Nucleus accumbens (tissue), 56 donors: Measurements from ENCODE around the gene LPAR1.

Source experiments
- DNase-seq, 56 donors: peaks; one replicate each; lab custom pipeline; 2025; lab: John Stamatoyannopoulos, UW

LPAR1 gene

DNA sequence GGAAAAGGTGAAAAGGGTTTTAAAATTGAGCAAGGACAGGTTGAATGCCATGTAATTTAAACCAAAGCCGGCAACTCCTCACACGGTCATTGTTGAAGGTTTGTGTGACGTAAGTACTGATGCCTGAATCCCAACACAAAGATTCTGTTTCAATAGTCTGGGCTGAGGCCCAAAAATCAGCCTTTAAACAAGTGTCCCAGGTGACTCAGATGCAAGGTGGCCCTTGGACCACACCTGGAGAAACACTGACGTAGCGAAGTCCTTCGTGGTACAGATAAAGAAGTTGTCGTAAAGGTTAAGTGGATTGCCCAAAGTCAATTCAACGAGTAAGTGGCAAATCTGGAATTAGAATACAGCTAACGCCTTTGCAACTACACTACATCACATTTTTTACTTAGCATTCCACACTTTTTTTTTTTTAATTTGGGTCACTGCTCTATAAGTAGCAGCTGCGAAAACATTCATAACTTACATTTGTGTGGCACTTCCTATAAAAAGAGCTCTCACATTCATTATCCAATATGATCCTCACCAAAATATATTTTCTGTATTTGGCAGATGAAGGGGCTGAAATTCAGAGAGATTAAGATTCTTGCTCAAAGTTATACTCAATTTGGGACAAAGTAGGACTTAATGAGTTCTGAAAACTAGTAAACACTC, 111.3 kb downstream of the LPAR1 start:
- DNase-seq, result no peak

DNA sequence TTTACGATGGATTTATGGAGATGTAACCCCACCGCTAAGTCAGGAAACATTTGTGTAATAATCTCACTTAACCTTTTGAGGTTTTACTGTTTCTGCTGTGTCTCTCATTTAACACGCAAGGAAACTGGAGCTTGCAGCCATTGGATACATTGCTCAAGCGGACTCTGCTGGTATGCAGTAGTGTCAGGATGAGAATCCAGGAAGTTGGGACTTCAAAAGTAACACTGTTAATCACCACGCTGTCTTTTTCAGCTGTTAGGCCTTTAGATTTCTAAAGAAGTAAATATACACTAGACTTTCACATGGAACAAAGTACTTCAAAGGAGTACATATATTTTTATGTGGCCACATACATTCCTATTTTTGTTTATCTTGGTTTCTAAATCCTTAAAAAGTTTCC, 114.7 kb downstream of the LPAR1 start:
- no peak for DNase-seq

DNA sequence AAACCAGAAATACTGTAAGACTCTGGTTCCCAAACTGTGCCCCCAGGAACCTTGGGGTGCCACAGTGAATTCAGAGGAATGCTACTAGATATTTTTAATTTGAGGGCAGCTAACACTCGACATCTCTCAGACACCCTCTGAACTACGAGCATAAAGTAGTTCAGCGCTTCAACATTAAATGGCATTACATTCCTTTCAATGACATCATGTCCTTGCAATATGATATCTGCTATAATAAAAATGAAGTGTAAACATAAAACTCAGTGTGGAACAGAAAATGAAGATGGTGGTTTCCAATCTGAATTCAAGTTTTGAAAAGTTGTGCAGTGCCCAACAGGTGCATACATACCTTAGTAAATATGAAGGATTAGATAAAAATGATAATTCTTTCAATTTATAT, 116.1 kb downstream of the LPAR1 start:
- no peak for DNase-seq

DNA sequence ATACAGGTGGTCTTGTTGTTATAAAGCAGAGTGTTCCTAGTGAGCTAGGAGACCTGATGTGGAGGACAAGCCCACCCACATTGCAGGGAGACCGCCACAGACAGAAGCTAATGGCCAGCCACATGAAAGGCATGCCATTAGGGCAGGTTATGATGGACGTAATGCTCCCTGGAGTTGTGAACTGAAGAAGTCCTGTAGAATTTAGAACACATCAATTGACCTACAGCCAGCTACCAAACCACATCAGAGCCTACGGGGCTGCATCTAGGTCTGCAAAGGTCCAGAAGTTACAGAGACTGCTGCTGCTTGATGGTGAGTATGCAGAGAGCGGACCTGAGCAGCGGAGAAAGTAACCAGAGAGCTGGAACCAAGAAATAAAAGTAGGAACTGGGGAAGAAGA, 116.6 kb downstream of the LPAR1 start:
- no peak for DNase-seq

DNA sequence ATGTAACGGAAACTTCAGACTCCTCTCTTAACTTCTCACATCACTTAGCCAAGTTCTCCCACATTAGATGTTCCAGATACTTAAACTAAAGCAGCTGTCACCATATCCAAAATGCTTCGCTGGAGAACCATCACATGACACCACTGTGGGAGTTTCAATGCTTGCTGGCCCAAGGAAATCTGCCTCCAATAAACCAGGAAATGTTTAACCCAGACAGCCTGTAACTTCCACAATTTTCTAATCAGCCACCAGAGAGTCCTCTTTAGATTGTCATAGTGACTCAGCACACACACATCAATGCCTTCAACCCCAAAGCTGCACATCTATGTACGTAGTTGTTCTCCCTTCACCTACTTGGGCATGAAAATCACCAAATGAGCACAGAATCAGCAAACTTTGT, 118.7 kb downstream of the LPAR1 start:
- DNase-seq, result peak in 1 of 56 donors; percentile 24

DNA sequence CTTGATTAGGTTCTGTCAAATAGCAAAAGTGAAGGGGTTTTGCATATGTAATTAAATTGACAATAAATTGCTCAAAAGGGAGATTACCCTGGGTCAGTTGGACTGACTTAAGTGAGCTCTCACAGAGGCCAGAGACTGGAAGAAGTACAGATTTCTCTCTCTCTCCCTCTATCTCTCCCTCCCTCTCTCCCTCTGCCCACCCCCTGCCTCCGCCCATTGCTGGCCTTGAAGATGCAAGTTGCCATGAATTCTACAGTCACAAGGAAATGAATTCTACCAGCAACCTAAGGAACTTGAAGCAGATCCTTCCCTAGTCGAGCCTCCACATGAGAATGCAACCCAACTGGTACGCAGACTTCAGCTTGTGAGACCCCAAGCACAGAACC, 119.2 kb downstream of the LPAR1 start:
- DNase-seq, result no peak

DNA sequence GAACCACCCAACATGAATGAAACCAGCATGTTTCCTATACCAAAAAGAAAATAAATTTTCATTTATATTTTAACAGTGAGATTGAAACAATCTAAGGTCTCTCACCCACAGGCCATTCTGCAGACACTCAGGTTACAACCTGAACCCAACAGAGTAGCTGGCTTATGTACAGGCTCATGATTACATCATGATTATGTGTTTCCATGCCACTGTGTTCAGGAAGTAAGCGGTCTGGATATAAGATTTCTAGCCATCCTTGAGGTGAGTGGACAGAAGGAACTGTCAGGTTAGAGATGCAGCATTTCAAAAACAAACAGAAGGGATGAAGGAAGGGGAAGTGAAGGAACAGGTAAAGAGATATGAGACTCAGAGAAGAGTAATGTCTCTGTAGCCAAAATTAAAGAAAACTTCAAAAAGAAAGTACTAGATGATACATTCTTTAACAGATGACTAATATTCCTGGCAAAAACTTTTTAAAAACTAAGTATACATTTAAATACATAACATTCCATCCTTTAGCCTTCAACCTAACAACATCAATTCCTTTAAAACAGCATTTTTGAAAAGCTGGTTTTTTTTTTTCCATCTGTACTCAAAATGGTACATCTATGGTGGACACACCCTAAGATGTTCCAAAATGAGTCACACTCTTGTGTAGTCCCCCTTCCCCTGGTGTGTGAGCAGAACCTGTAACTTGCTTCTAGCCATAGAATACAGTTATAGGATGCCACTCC, 119.8 kb downstream of the LPAR1 start:
- DNase-seq, result no peak

DNA sequence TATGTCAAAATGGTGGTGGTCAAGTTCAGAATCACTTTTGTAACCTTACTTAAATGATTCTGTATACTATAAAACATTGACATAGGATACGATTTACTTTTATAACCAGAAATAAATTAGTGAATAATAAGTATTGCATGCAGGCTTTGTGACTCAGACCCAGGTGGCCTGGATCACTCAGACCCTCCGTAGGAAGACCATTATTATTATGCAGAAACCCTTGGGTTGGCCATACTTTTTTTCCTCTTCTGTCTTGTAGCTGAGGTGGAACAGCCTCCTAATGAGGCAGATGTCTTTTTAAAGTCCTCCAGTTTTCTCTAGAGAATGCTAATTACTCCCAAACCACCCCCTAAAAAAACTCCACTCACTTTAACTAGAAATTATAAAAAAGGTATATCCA, 121.9 kb downstream of the LPAR1 start:
- no peak for DNase-seq

DNA sequence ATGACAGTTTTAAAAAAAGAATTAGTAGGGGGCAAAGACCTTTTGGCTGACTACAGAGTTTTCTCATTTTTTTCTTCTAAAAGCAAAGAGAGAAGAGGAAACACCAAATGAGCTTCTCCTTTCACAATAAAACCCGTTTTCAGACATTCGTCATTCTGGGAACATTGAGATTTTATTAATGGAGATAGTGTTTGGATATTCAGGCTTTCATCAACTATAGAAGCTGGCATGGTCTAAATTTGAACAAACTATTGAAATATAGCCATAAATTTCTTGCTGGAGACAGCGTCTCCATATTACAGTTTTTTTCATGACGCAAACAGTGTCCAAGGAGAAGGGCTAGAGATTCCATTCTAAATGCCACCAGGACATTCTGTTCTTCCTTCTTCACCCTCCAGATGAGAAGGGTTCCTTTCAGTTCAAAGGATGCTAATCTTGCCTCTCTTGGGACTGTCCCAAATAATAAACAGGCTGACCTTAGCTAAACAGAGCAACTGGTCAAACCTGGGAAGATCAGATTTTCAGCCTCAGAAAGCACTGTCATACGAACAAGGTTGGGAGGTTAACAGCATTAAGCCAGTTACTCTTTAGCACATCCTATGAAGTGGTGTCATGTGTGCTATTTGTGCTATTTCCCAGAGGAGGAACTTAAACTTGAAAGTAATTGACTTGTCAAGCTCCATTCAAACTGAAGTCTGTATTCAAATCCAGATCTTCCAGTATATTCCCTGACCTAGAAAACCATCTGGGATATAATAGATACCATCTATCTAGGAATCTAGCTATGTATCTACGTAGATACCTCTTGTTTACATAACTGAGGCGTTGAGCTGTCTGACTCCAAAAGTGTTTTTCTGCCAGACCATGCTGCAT, 125.6 kb downstream of the LPAR1 start:
- no peak for DNase-seq

DNA sequence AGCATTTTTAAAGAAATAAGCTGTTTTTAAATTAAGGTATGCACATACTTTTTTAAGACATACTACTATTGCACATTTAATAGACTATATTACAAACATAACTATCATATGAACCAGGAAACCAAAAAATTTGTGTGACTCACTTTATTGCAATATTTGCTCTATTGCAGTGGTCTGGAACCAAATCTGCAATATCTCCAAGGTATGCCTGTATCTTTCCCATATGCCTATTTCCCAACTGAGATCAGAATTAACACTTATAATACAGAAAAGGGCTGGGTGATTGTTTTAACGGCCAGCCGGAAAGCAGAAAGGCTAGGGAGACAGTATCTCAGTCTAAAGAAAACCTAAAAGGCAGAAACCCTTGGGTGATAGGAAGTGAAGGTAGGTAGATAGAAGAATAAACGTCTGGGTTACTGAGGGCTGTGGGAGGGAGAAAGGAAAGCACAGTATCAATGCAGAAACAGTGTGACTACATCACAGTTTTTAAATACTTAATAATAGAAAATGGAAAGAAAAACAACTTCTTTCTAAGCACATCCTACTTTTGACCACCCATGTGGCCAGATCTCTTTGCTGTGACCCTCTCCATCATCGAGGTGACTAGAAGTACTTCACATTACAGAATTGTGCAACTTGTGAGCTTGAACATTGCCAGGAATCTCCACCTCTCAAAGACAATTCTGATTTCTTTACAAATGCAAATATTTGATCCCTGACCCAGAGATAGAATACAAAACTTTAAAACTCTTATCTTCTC, 126.4 kb downstream of the LPAR1 start:
- DNase-seq, result no peak

DNA sequence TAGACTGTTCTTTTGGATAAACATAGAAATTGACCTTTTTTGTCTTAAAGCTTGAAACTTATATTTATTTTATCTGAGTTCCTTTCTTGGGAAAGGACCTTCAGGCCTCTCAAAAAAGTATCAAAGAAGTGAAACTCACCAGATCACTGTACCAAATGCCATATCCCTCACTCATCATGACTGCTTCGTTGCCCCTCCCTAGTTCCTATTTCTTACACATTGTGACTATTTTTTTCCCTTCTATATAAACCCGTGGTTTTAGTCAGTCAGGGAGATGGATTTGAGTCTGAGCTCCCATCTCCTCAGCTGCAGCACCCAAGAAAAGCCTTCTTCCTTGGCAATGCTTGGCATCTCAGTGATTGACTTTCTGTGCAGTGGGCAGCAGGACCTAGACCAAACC, 129.4 kb downstream of the LPAR1 start:
- DNase-seq, result no peak

DNA sequence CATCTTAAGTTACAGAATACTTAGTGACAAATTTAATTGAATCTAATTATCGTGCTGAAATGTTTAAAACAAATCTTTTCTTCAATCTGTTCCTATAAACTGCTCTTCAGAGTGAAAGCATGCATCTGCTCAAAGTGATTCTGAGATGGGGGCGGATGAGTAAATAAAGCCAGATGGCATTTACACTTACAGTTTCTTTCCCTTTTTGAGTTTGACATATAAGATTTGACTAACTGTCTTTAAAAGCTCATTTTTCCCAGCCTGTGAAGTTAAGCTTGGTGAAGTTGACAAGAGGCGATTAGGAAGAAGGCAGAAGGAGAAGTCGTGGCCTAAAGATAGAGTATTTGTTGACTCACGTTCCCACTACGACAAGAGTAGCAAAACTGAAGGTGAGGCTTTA, 137.4 kb downstream of the LPAR1 start:
- DNase-seq, result no peak

DNA sequence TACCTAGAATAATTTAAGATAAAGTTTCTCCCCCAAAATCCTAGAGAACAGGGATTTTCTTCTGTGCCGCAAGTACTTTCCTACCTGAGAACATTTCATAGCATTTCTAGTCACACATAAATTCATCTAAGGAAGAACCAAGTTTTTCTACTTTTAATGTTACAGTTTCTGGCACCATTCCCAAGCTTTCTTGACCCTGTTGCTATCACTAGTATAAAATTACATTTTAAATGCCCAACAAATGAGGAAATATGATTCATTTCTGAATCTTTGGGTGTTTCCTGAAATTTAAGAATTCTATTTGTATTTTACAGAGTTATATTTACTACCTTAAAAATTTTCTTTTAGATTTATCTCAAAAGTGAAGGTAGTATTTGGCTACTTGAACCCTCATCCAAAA, 137.8 kb downstream of the LPAR1 start:
- no peak for DNase-seq

DNA sequence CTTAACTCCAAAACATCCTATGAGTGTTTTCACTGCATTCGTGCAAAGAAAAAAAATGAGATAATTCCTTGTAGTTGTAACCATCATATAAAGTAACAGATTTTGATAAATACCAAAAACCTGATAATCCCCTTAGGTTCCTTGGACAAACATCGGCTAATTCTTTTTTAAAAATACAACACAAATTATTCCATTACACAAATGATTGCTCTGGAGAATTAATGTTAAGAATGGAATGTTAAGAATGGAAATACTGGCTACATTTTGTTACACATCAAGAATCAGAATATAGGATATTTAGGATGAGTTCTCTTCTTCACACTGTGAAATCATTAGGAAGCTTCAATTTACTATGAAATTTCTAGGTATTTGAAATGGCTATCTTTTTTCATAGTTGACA, 139.4 kb downstream of the LPAR1 start:
- no peak for DNase-seq

DNA sequence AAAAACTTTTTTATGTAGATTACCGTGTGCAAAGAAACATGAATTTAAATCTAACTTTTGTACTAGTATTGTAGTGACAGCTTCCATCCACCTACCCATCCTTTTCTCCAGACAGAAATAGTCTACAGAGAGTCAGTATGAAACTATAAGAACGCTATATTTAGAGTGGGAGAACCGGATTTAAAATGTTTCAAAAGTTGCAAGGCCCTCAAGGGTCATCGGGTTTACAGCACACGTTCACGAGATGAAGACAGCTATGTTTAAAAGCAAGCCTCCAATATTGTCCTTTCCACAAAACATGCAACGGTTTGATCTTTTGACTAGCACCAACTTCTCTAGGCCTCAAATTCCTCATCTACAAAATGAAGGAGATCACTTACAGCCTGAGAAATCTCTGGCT, 139.9 kb downstream of the LPAR1 start:
- no peak for DNase-seq

DNA sequence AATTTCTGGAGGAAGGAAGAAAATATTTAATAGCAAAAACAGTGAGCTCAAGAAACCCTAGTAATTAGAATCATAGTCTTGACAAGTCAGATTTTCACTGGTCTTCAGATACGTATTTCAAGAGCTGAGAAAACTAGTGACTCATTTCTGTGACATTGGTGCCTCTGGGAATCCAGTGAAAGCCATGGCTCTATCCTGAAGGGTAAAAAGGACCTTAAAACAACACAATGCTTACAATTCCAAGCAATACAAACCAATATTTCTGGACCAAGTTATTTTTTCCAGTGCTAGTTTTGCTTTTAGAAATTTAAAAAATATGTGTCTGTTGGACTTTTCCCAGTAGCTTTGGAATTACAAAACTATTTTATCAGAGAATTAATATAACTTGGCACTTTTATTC, 140.3 kb downstream of the LPAR1 start:
- no peak for DNase-seq

DNA sequence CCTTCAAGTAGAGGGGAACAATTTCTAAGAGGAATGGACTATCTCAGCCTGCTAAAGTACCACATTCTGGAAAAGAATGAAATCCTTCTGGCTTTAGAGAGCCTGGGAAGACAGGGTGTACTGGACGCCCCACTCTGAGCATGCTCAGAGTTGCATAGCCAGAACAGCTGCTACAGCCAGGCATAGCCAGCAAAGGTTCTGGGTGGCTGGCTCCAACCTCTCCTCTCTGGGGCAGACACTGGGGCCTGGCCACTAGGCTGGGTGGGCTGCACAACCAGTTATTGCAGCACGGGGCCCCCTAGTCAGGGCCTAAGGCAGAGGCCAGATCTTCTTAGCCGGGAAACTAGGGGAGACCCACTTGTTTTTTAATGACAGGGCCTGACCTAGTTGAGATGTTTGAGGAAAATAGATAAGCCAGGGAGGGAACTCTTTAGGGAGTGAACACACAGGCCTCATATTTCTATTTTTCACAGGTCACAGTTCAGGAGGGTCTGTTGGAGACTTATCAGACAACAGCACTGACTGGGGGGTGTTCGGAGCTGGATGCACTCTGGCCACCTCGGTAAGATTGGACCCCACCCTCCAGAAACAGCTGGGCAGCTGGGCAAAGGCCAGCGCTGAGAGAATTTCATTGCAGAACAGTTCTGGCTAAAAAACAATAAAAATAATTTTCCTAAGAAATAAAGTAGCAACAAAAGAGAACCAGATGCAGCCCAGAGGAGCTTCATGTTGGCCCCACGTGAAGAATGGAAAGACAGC, 142.9 kb downstream of the LPAR1 start:
- peak in 6 of 56 donors; percentile 1 to 20 (median 4) for DNase-seq

DNA sequence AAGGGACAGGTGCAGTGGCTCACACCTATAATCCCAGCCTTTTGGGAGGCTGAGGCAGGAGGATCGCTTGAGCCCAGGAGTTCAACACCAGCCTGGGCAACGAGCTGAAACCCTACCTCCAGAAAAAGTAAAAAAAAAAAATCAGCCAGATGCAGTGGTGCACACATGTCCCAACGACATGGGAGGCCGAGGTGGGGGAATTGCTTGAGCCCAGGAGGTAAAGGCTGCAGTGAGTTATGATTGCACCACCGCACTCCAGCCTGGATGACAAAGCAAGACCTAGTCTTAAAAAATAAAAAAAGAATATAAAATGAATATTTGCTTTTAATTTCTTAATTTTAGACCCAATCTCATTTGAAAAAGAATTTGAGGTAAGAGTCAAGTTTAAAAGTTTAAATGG, 143.5 kb downstream of the LPAR1 start:
- no peak for DNase-seq

DNA sequence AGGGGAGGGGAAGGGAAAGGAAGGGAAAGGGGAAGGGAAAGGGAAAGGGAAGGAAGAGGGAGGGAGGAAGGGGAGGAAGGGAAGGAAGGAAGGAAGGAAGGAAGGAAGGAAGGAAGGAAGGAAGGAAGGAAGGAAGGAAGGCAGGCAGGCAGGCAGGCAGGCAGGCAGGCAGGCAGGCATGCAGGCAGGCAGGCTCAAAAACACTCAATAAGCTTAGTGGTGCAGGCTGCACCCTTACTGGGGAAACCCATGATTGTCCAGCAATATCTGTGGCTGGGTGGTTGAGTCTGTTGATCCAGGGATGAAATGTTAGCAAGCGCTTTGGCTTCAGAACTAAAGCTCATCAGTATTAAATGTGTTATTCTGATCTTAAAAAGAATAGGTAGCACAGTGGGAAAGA, 145.6 kb downstream of the LPAR1 start:
- DNase-seq, result no peak

DNA sequence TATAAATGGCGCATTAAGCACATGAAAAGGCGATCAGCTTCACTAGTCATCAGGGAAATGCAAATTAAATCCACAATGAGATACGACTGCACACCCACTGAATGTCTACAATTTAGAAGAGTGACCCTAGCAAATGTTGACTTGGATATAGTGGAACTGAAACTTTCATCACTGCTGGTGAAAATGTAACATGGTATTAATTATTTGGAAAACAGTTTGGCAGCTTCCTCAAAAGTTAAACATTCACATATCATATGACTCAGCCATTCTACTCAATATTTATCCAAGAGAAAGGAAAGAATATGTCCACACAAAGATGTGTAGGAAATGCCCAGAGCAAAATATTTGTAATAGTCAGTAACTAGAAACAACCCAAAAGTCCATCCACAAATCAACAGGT, 146.5 kb downstream of the LPAR1 start:
- no peak for DNase-seq
